Upper lobe of left lung (tissue), 6 donors: ENCODE results near the gene EDARADD. TPM values are rescaled to one million over a fixed set of nuclear protein-coding genes. Genes with fewer than 3 reads are reported as not detected.

Experiments
- ATAC-seq, 2 donors: fragments of 200-7000 bp; cut with Tn5 transposase; one replicate each; pipeline ENCODE4 v1.9.1; 2022; ENCODE audit warnings: mild to moderate bottlenecking in 2 of 2, moderate library complexity in 2 of 2; ENCODE audit not compliant: low FRiP score in 2 of 2
- DNase-seq, 2 donors: peaks; one replicate each; pipeline ENCODE4 v3.0.0-alpha.2; 2019 to 2020
- H3K27ac ChIP-seq, 4 donors: fragments of 200-600 bp; sonication (generic); one replicate each; pipeline ENCODE4 v1.5.1; 2016 to 2019
- H3K27me3 ChIP-seq, 4 donors: fragments of 200-600 bp; sonication (generic); one replicate each; pipeline ENCODE4 v1.5.1; 2017 to 2019
- H3K36me3 ChIP-seq, 4 donors: fragments of 200-600 bp; sonication (generic); one replicate each; pipeline ENCODE4 v1.5.1; 2016 to 2019
- H3K4me1 ChIP-seq, 4 donors: fragments of 200-600 bp; sonication (generic); one replicate each; pipeline ENCODE4 v1.5.1; 2018 to 2019
- H3K4me3 ChIP-seq, 4 donors: fragments of 200-600 bp; sonication (generic); one replicate each; pipeline ENCODE4 v1.5.1; 2017 to 2019; ENCODE audit warnings: mild to moderate bottlenecking in 2 of 4, moderate library complexity in 1 of 4
- H3K9me3 ChIP-seq, 4 donors: fragments of 200-600 bp; sonication (generic); one replicate each; pipeline ENCODE4 v1.5.1; 2018 to 2019
- CTCF ChIP-seq, 6 experiments: fragments of 450-650 bp in 4 of 6; fragments of 200-600 bp in 2 of 6; sonication (generic) in 2 of 6; IDR thresholded peaks; one replicate each; pipeline ENCODE4 v1.5.1; 2016 to 2019; ENCODE audit warnings: antibody characterized with exemption in 6 of 6
- EP300 ChIP-seq, 4 donors: sonication (generic); formaldehyde crosslinking; IDR thresholded peaks; one replicate each; pipeline ENCODE4 v1.5.1; 2017; ENCODE audit warnings: antibody characterized with exemption in 4 of 4, control low read depth in 2 of 4
- POLR2A ChIP-seq, 4 donors: fragments of 450-650 bp; IDR thresholded peaks; one replicate each; pipeline ENCODE4 v1.5.1; 2016 to 2017; ENCODE audit warnings: antibody characterized with exemption in 4 of 4, mild to moderate bottlenecking in 2 of 4
- POLR2AphosphoS5 ChIP-seq, 2 donors: sonication (generic); formaldehyde crosslinking; IDR thresholded peaks; one replicate each; pipeline ENCODE4 v1.5.1; 2017; ENCODE audit warnings: antibody characterized with exemption in 2 of 2
- WGBS, 2 donors: methylation state at CpG; one replicate each; pipeline ENCODE4 v1.1.5; 2017 to 2018; 5-methylcytosine and 5-hydroxymethylcytosine counted together
- total RNA-seq, 6 donors: library from RNA; depleted of rRNA in 4 of 6; stranded (reverse); fragments of >200 nt in 4 of 6; gene quantifications; one replicate each; pipeline versions ENCODE4 v1.1.0 to v1.2.1, GENCODE V29; 2016 to 2021
- donor health status: DM: no; HTN: no; CAD: no; lungs with moderate emphysema.
- donor health status: DM: no; HTN: yes; CAD: no; lungs with severe emphysema.

The EDARADD gene
- total RNA-seq, 6 donors from 2014 or later, result 0.11 to 2.6 (median 0.57) TPM; not detected in 1

DNA sequence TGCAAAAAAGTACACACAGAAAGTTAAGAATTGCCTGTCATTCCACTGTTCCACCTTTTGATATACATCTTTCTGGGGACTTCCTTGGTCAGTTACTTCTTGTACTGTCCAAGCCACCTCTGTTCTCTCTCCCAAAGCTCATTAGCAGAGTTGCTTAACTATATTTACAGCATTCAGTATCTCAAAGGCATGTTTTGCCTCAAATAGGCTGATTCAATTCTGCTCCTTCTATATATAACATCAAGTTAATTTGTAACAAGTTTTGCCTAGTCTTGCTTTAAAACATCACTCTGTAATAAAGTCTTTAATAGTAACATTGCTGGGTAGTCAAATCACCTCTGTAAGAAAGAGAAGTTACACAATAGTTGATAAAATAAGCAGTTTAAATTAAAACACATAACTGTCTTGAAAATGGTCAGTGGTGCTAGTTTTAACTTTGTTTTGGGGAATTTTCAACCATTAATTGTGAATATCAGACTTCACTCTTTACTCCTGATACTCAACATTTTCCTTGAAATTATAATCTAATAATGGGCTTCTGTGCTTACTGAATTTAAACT lies 35.7 kb downstream of the EDARADD start:
- TF ChIP-seq CTCF (IDR thresholded peaks at IDR 0.05) (no peak), EP300 (IDR thresholded peaks at IDR 0.05) (no peak), POLR2A (IDR thresholded peaks at IDR 0.05) (no peak), POLR2AphosphoS5 (IDR thresholded peaks at IDR 0.05) (no peak)
- no peaks in the 10 kb centered on the region for H3K9me3 ChIP-seq
- no peak for DNase-seq
- H3K36me3 ChIP-seq, result no peaks in the 10 kb centered on the region
- no peaks in the 10 kb centered on the region for H3K4me1 ChIP-seq
- no peaks in the 10 kb centered on the region for H3K27me3 ChIP-seq
- no peak overlapping the region for H3K4me3 ChIP-seq
- ATAC-seq, result no peak
- H3K27ac ChIP-seq, result no peak overlapping the region

- ATAC-seq (no peak), DNase-seq (no peak)
- WGBS, 2 donors, result 94 to 95% methylated on average over 6 of the region's 6 CpGs
- H3K27ac ChIP-seq, result no peak overlapping the region
- H3K36me3 ChIP-seq, result no peaks in the 10 kb centered on the region
- H3K27me3 ChIP-seq, result no peaks in the 10 kb centered on the region
- H3K4me1 ChIP-seq, result no peaks in the 10 kb centered on the region
- H3K9me3 ChIP-seq, result no peaks in the 10 kb centered on the region
- no peak overlapping the region for H3K4me3 ChIP-seq
- TF ChIP-seq EP300 (IDR thresholded peaks at IDR 0.05), result no peak
- TF ChIP-seq POLR2AphosphoS5 (IDR thresholded peaks at IDR 0.05), result no peak
- TF ChIP-seq CTCF (IDR thresholded peaks at IDR 0.05), result no peak
- TF ChIP-seq POLR2A (IDR thresholded peaks at IDR 0.05), result no peak
These were observed 39.8 kb downstream of the EDARADD start for GRCh38 chr1:236433819-236434315.

GRCh38 chr1:236438614-236439013 lies 44.5 kb downstream of the EDARADD start:
- Histone ChIP-seq H3K4me1 (no peaks in the 10 kb centered on the region), H3K9me3 (no peaks in the 10 kb centered on the region), H3K4me3 (no peak overlapping the region), H3K36me3 (no peaks in the 10 kb centered on the region), H3K27ac (no peak overlapping the region), H3K27me3 (no peaks in the 10 kb centered on the region)
- 89 to 93% methylated on average over 9 of the region's 9 CpGs for WGBS, 2 donors
- no peak for TF ChIP-seq POLR2A (IDR thresholded peaks at IDR 0.05)
- no peak for TF ChIP-seq POLR2AphosphoS5 (IDR thresholded peaks at IDR 0.05)
- no peak for TF ChIP-seq CTCF (IDR thresholded peaks at IDR 0.05)
- no peak for TF ChIP-seq EP300 (IDR thresholded peaks at IDR 0.05)
- DNase-seq (no peak), ATAC-seq (no peak)

DNA sequence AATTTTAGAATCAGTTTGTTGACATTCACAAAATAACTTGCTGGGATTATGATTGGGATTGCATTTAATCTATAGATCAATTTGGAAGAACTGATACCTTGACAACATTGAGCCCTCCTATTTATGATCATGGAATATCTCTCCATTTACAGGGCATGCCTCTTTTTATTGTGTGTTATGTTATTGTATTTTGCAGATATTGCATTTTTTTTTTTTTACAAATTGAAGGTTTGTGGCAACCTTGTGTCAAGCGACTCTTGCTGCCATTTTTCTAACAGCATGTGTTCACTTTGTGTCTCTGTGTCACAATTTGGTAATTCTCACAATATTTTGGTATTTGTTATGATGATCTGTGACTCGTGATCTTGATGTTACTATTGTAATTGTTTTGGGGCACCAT lies 46.3 kb downstream of the EDARADD start:
- no peak for ATAC-seq
- no peaks in the 10 kb centered on the region for H3K4me1 ChIP-seq
- no peaks in the 10 kb centered on the region for H3K9me3 ChIP-seq
- no peaks in the 10 kb centered on the region for H3K27me3 ChIP-seq
- no peak overlapping the region for H3K27ac ChIP-seq
- no peak for TF ChIP-seq POLR2AphosphoS5 (IDR thresholded peaks at IDR 0.05)
- no peak for TF ChIP-seq CTCF (IDR thresholded peaks at IDR 0.05)
- TF ChIP-seq EP300 (IDR thresholded peaks at IDR 0.05), result no peak
- TF ChIP-seq POLR2A (IDR thresholded peaks at IDR 0.05), result no peak
- H3K36me3 ChIP-seq, result no peaks in the 10 kb centered on the region
- no peak overlapping the region for H3K4me3 ChIP-seq
- WGBS, 2 donors, result 79 to 90% methylated on average over 2 of the region's 2 CpGs
- no peak for DNase-seq

DNA sequence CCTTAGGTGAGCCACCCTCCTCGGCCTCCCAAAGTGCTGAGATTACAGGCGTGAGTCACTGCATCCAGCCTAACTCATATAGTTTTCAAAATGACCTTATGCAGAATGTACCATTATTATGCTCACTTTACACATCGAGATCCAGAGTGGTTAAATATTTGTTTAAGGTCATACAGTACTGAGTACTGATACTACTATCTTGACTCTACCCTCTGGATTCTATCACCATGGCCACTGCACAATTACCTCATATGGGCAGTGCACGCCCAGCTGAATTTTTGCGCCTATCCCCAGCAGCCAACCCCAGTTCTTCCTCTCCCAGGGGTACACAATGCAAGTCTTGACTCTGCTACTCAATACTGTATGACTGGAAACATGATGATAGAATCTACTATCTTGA lies 56.7 kb downstream of the EDARADD start:
- no peak for TF ChIP-seq CTCF (IDR thresholded peaks at IDR 0.05)
- no peak for TF ChIP-seq EP300 (IDR thresholded peaks at IDR 0.05)
- TF ChIP-seq POLR2AphosphoS5 (IDR thresholded peaks at IDR 0.05), result no peak
- TF ChIP-seq POLR2A (IDR thresholded peaks at IDR 0.05), result no peak
- H3K9me3 ChIP-seq, result no peaks in the 10 kb centered on the region
- DNase-seq, result no peak
- 88 to 92% methylated on average over 5 of the region's 5 CpGs for WGBS, 2 donors
- ATAC-seq, result no peak
- H3K36me3 ChIP-seq, result no peaks in the 10 kb centered on the region
- H3K4me1 ChIP-seq, result no peaks in the 10 kb centered on the region
- H3K4me3 ChIP-seq, result no peak overlapping the region
- no peak overlapping the region for H3K27ac ChIP-seq
- H3K27me3 ChIP-seq, result no peaks in the 10 kb centered on the region
